ENCODE data around the gene ABR. TPM values are rescaled to one million over a fixed set of nuclear protein-coding genes. Genes with fewer than 3 reads are reported as not detected.
"Not testable (repeated sequence)": the region's sequence is repeated elsewhere in the genome, so short reads cannot be mapped to it uniquely, and the experiment has no call there.

Gene ABR
- polyA plus RNA-seq, 6 donors from 2014 or later, result 4.3 to 47.2 (median 28.1) TPM

- ATAC-seq (ENCODE audit: low read depth in 2 of 2), result no peak
- peak overlapping the region in 2 of 6 donors; percentile 28 to 42 for H3K27ac Mint-ChIP-seq
- peaks cover 5 to 21% (median 19%) of the 10 kb centered on the region in 3 donors for H3K4me1 Mint-ChIP-seq
- H3K27me3 Mint-ChIP-seq, result no peaks in the 10 kb centered on the region
- no peak for DNase-seq
- H3K9me3 Mint-ChIP-seq, result no peaks in the 10 kb centered on the region
- H3K36me3 Mint-ChIP-seq, result peaks cover 9 to 15% of the 10 kb centered on the region in 2 donors
- H3K4me3 Mint-ChIP-seq, result no peak overlapping the region
These were observed 176.2 kb downstream of the ABR start for GRCh38 chr17:1003633-1003971.

DNA sequence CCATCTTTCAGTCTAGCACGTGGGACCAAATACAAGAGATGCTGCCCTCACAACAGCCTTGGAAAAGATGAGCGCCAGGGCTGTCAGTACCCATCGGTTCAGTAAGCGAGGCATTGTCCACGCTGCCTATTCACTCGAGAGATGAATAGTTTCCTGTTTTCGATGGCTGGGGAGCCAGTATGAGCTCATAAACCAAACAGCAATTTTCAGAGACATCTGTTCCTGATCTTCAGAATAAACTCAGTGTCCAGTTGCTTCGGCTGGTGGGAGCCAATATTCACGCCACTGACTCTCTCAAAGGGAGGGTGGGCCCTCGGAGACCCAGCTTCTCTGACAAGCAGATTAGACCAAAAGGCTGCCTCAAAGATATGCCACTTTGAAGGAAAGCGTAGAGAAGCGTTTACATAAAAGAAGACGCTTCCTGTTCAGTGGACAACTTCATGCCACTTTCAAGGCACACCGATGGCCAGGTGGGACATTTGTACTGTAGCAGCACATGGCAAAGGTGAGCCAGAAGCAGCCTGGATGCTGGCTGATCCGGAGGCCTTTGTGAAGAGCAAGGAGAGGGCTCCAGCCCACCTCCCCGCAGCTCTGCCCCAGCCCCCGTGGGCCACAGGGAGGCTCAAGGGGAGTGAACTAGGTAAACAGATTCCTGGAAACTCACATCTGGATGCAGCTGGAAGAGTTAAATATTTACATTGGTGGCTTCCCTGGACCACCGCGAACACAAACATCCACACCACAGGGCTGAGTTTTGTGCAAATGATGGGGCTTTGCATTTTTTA, 176.8 kb downstream of the ABR start:
- Mint-ChIP-seq H3K9me3 (no peaks in the 10 kb centered on the region), H3K27ac (peak overlapping the region in 2 of 6 donors; percentile 1 to 79), H3K4me3 (no peak overlapping the region)

DNA sequence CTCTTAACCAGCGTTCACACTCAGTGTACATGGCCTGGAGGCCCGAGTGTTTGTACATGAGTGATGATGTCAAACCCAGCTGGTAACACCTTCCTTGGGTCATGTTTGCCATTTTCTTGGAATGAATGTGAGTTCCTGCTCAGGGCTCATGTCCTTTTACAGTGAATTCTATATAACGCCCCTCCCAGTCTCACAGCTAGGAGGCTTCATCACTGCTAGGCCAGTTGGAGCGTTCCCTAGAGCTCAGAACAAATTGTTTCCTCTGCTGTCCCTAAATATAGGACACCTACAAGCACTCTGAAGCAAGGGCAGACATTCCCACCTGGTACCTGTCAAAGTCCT, 177.4 kb downstream of the ABR start:
- no peak for ATAC-seq (ENCODE audit: low read depth in 2 of 2)
- no peaks in the 10 kb centered on the region for H3K9me3 Mint-ChIP-seq

More for the DNA sequence above, 176.8 kb downstream of the ABR start:
- peaks cover 9 to 15% of the 10 kb centered on the region in 2 donors for H3K36me3 Mint-ChIP-seq
- ATAC-seq (ENCODE audit: low read depth in 2 of 2) (no peak), DNase-seq (no peak)
- peaks cover 12 to 25% (median 21%) of the 10 kb centered on the region in 3 donors for H3K4me1 Mint-ChIP-seq
- no peaks in the 10 kb centered on the region for H3K27me3 Mint-ChIP-seq

GRCh38 chr17:1001640-1002411, 178.0 kb downstream of the ABR start:
- Mint-ChIP-seq H3K36me3 (peaks cover 9 to 15% of the 10 kb centered on the region in 2 donors), H3K27me3 (no peaks in the 10 kb centered on the region), H3K27ac (peak overlapping the region in 3 of 6 donors; percentile 1 to 79 (median 61)), H3K4me3 (no peak overlapping the region), H3K9me3 (no peaks in the 10 kb centered on the region), H3K4me1 (peaks cover 21 to 28% (median 26%) of the 10 kb centered on the region in 3 donors)
- no peak for DNase-seq
- ATAC-seq (ENCODE audit: low read depth in 2 of 2), result no peak

More for the DNA sequence above, 177.4 kb downstream of the ABR start:
- no peak for DNase-seq
- Mint-ChIP-seq H3K4me1 (peaks cover 17 to 28% (median 21%) of the 10 kb centered on the region in 3 donors), H3K27ac (peak overlapping the region in 3 of 6 donors; percentile 1 to 79 (median 61)), H3K27me3 (no peaks in the 10 kb centered on the region), H3K36me3 (peaks cover 9 to 15% of the 10 kb centered on the region in 2 donors), H3K4me3 (no peak overlapping the region)

DNA sequence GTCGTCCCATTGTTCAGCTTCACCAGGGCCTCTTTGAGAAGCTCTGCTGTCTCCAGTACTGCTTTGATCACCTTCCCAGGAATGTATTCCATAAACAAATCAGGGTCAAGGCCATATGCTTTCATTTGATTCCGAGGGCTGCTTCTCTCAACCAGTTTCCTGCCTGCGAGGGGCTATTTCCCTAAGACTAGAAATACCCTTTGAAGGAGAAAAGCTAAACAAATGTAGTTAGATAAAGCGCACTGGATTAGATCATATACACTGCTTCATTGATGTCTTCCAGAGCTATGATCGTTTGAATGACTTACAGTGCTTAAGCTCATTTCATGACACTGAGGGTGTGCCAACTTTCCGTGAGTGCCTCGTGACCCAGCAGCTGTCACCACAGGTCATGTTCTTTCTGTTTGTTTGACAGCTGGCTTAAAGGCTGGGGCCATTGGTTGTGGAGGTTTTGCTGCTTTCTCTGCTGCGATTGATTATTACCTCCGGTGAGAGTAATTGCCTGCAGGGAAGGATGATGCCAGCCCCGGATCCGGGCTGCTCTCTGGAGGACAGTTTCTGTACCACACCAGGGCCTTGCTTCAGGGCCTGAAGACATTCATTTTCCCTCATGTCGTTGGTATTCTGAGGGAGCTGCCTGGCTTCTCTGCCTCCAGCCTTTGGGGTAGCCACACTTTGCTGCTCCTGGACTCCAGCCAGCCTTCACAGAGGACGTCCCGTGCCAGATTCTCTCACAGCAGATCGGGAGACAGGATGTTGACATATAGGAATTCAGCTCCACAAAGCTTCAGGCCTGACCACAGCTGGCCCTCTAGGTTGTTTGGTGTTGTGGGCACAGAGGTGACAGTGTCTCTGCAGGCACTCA, 179.0 kb downstream of the ABR start:
- Mint-ChIP-seq H3K36me3 (peaks cover 9 to 15% of the 10 kb centered on the region in 2 donors), H3K27ac (peak overlapping the region in 2 of 6 donors; percentile 24), H3K9me3 (no peaks in the 10 kb centered on the region), H3K4me1 (peaks cover 25 to 30% (median 27%) of the 10 kb centered on the region in 3 donors), H3K27me3 (no peaks in the 10 kb centered on the region), H3K4me3 (peak overlapping the region in 1 of 8 donors; percentile 47)
- no peak for ATAC-seq (ENCODE audit: low read depth in 2 of 2)
- no peak for DNase-seq

DNA sequence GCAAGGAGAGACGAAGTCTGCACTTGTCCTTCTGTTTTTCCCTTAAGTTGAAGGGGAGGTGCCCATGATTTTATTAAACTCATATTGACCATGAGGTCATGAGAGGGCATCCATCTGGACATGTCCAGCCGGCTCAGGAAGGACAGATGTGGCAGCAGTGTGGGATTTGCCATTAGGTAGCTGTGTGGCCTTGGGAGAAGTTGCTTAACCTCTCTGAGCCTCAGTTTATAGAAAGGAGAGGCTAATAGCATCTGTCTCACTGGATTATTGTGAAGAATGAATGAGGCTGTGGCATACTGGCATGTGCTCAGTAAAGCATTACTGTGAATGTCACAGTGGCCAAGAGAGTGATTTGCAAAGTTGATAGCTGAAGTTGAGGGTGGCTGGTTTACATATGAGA, 181.7 kb downstream of the ABR start:
- H3K36me3 Mint-ChIP-seq, result peaks cover 9 to 22% of the 10 kb centered on the region in 2 donors

GRCh38 chr17:996554-997344, 183.0 kb downstream of the ABR start, which contains the start of gene TIMM22:
Gene TIMM22 (plus strand): TSS chr17:997129. CDS start chr17:997143, 14 bp downstream.
- Mint-ChIP-seq H3K36me3 (peaks cover 6 to 16% of the 10 kb centered on the region in 2 donors), H3K4me1 (peaks cover 13 to 25% (median 17%) of the 10 kb centered on the region in 3 donors), H3K27ac (peak within 1 kb of the TSS; percentile 95 to 99 (median 98)), H3K4me3 (peak within 1 kb of the TSS; percentile 98 to 99 (median 98)), H3K9me3 (peaks cover 10 to 26% (median 12%) of the 10 kb centered on the region in 7 donors), H3K27me3 (no peaks in the 10 kb centered on the region)
- DNase-seq, result peak; percentile 94
- ATAC-seq (ENCODE audit: low read depth in 2 of 2), result peak; percentile 91 to 92

More for the DNA sequence above, 181.7 kb downstream of the ABR start:
- Mint-ChIP-seq H3K4me3 (peak overlapping the region; percentile 74 to 99 (median 98)), H3K4me1 (peaks cover 17 to 25% (median 22%) of the 10 kb centered on the region in 3 donors), H3K9me3 (peaks cover 5 to 19% (median 9%) of the 10 kb centered on the region in 7 donors), H3K27me3 (no peaks in the 10 kb centered on the region), H3K27ac (peak overlapping the region in 5 of 6 donors; percentile 45 to 95 (median 64))
- ATAC-seq (ENCODE audit: low read depth in 2 of 2), result no peak
- no peak for DNase-seq

GRCh38 chr17:995324-995723, 184.5 kb downstream of the ABR start:
- H3K27me3 Mint-ChIP-seq; ATAC-seq (ENCODE audit: low read depth in 2 of 2): not testable (repeated sequence)
- peaks cover 10 to 26% (median 12%) of the 10 kb centered on the region in 7 donors for H3K9me3 Mint-ChIP-seq

DNA sequence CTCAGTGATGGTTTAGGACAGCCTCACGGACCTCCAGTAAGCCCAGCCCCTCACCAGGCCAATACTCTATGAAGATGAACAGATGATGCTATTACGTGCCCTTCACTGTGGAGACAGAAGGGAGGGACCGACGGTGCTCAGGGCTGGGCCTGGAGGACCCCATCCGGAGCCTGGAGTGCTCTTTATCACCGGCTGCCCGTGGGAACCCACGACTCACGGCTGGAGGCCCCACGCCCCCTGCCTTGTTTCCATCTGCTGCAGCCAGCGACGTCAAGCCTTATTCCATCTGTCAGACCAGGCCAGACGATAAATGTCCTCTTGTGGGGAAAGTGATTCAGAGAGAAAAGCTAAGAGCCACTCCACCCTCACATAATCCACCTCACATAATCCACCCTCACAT, 186.8 kb downstream of the ABR start:
- peaks cover 10 to 26% (median 12%) of the 10 kb centered on the region in 7 donors for H3K9me3 Mint-ChIP-seq
- DNase-seq, result no peak
- H3K36me3 Mint-ChIP-seq, result peaks cover 0 to 16% of the 10 kb centered on the region in 2 donors
- no peak overlapping the region for H3K4me3 Mint-ChIP-seq
- no peak overlapping the region for H3K27ac Mint-ChIP-seq
- peaks cover 3 to 13% (median 10%) of the 10 kb centered on the region in 3 donors for H3K4me1 Mint-ChIP-seq
- no peaks in the 10 kb centered on the region for H3K27me3 Mint-ChIP-seq
- no peak for ATAC-seq (ENCODE audit: low read depth in 2 of 2)

More at GRCh38 chr17:995324-995723, 184.5 kb downstream of the ABR start:
- Mint-ChIP-seq H3K36me3 (peaks cover 6 to 16% of the 10 kb centered on the region in 2 donors), H3K4me1 (peaks cover 13 to 25% (median 17%) of the 10 kb centered on the region in 3 donors), H3K27ac (peak overlapping the region in 2 of 6 donors; percentile 20 to 84), H3K4me3 (peak overlapping the region in 1 of 8 donors; percentile 25)
- DNase-seq, result not testable (repeated sequence)

DNA sequence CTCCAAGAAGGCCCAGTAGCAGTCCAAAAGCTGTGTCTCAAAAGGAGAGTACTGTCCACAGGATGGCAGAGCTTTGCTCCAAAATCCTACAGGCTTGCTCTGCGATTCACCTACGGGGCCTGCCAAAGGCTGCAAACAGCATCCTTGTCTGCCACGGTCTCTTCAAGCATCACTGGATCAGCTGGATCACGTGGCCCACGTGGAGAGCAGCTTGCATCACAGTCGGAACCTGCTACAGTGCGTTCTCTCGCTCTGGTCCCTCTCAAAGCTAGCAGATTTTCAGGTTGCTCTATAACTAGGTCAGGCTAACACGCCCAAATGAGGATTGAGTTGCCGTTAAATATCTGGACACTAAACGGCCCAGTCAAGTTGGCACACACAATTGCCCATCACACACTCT, 191.2 kb downstream of the ABR start:
- H3K36me3 Mint-ChIP-seq, result peaks cover 0 to 6% of the 10 kb centered on the region in 2 donors
- DNase-seq (no peak), ATAC-seq (ENCODE audit: low read depth in 2 of 2) (no peak)
- no peak overlapping the region for H3K27ac Mint-ChIP-seq
- H3K9me3 Mint-ChIP-seq, result peaks cover 2 to 11% (median 6%) of the 10 kb centered on the region in 7 donors
- H3K27me3 Mint-ChIP-seq, result no peaks in the 10 kb centered on the region
- H3K4me1 Mint-ChIP-seq, result no peaks in the 10 kb centered on the region
- no peak overlapping the region for H3K4me3 Mint-ChIP-seq

- H3K27me3 Mint-ChIP-seq, result no peaks in the 10 kb centered on the region
- no peaks in the 10 kb centered on the region for H3K4me1 Mint-ChIP-seq
- DNase-seq (no peak), ATAC-seq (ENCODE audit: low read depth in 2 of 2) (no peak)
- H3K36me3 Mint-ChIP-seq, result no peaks in the 10 kb centered on the region
- H3K4me3 Mint-ChIP-seq, result no peak overlapping the region
- no peak overlapping the region for H3K27ac Mint-ChIP-seq
- peaks cover 0 to 5% (median 2%) of the 10 kb centered on the region in 7 donors for H3K9me3 Mint-ChIP-seq
These were observed 191.8 kb downstream of the ABR start for GRCh38 chr17:987931-988330.

DNA sequence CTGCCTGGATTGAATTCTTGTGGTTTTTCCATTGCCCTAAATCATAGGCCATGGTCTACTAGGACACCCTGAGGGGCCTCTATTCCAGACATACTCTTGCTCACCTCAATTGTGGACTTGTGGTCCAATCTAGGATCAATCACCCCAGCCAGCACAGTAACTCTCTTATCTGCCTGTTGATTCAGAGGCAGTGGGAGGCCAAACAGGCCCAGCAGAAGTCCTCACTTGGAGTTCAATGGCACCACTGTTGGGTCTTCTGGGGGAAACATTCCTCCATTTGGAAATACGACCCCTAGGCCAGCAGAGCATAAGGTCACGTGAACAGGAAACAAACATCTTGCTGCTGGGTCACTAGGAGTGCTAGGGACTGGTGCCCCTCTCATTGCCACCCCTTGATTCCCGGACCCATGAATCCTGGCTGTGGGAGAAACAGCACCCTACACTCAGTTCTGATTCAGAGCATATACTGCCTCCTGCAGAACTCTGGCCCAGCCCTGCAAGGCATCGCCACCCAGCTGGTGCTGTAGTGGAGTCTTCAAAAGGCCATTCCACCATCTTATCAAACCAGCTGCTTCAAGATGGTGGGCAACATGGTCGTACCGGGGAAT, 193.4 kb downstream of the ABR start:
- ATAC-seq (ENCODE audit: low read depth in 2 of 2) (no peak), DNase-seq (no peak)
- Mint-ChIP-seq H3K27ac (no peak overlapping the region), H3K4me1 (peaks cover 0 to under 1% (median 0%) of the 10 kb centered on the region in 3 donors), H3K27me3 (no peaks in the 10 kb centered on the region), H3K36me3 (no peaks in the 10 kb centered on the region), H3K4me3 (no peak overlapping the region), H3K9me3 (no peaks in the 10 kb centered on the region)
